Fibroblast of skin of scalp (primary cell): ENCODE results near the gene PINK1.

Experiments
- DNase-seq: peaks from one replicate; pipeline ENCODE4 v3.0.0-alpha.2; 2013

The PINK1 gene

DNA sequence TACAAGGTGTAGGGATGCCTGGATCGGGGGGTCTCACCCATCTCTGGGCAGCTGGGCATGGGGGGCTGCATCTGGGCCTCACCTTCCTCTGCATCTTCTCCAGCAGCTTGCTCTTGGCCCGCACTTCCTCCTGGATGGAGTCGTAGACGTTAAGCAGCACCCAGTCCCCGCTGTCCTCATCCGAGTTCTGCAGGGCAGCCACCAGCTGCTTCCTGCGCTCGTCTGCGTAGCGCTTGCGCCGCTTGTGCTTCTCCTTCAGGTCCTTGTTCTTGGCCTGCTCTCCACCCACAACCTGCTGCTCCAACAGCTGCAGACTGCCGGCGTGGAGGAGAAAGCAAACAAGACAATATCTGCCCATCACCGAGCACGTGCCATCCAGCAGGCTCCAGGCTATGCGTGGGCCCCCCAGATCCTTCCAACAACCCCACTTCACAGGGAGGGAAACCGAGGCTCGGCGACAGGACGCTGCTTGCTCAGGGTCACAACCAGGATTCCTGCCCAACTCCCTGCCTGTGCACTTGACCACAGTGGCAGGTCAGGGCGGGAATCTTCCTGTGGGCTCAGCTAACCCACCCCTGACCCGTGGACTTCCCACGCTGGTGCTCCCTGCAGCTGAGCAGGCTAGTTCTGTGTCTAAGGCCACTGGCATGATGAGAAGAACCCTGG is 49.4 kb downstream of the PINK1 start:
- DNase-seq = no peak

- no peak for DNase-seq
Observed at GRCh38 chr1:20683614-20684013, 50.4 kb downstream of the PINK1 start.

GRCh38 chr1:20684050-20684620 is 50.9 kb downstream of the PINK1 start:
- DNase-seq = no peak

GRCh38 chr1:20684651-20685050 is 51.4 kb downstream of the PINK1 start:
- DNase-seq = no peak

GRCh38 chr1:20685099-20685662 is 51.9 kb downstream of the PINK1 start:
- no peak for DNase-seq

DNA sequence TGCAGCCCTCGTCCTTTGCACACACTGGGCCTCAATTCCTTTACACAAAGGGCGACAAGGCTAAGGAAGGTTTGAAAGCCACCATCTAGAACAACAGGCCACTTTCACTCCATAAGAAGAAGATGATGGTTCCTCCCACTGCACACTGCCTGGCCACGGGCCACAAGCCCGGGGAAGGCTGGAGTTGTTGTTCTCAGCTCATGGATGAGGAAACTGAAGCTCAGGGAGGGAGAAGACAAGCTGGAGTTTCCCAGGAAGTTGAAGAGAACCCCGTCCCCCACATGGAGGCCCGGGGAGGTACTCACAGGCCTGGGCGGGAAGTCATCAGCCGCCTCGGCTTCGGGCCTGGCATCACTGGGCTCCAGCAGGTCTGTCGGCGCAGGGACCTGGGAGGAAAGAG is 52.5 kb downstream of the PINK1 start:
- DNase-seq = no peak

DNA sequence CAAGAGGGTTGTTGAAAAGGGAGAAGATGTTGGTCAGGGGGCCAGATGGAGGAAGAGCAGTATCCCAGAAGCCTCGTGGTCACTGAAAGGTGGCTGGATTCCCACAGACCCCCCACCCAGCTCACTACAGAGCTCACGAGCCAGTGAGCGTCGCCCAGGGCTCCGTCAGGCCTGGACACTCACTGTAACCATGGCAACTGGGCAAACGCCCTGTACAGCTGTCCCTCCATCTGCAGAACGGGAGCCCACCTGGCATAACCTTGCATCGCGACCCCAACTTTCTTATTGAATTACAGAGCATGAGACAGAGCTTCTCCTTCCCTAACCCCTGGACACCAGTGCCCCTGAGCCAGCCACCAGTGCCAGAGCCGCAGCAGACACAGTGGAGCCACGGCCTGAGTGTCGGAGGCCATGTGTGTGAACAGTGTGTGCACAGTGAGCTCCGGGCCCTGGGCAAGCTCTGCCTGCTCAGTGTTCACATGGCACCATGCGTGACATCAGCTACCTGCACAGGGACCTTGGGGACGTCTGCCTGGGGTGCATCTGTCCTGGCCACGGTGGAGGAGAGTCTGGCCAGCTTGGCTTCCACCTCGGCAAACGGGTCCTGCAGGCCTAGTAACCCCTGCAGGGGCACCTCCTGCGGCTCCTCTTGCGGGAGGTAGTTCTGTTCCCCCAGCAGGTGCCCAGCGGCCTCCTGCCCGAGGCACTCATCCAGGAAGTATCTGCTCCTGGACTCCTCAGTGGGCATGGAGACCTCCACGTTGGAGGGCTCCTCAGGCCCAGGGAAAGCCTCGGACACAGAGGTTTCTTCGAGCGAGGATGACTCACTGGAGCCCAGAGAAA is 53.8 kb downstream of the PINK1 start:
- no peak for DNase-seq

- no peak for DNase-seq
Observed at GRCh38 chr1:20689645-20690056, 56.4 kb downstream of the PINK1 start.

DNA sequence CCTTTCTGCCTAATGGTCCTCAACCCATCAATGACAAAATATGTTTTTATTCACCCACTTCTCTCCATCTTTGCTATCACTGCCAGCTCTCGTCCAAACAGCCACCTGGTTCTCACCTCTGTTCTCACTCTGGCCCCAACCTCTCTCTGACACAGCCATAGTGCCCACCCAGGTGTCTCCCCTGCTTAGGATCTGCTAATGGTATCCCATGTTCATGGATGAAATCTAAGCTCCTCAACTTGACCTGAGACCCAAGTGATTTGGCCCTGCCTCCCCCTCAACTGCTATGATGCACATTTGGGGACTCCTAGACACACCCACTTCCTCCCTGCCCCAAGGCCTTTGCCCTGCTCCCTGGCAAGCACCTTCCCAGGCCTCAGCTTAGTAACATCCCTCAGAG is 58.6 kb downstream of the PINK1 start:
- no peak for DNase-seq

- no peak for DNase-seq
Observed at GRCh38 chr1:20693623-20694022, 60.4 kb downstream of the PINK1 start.

GRCh38 chr1:20695515-20695914 is 62.3 kb downstream of the PINK1 start:
- DNase-seq = no peak

DNA sequence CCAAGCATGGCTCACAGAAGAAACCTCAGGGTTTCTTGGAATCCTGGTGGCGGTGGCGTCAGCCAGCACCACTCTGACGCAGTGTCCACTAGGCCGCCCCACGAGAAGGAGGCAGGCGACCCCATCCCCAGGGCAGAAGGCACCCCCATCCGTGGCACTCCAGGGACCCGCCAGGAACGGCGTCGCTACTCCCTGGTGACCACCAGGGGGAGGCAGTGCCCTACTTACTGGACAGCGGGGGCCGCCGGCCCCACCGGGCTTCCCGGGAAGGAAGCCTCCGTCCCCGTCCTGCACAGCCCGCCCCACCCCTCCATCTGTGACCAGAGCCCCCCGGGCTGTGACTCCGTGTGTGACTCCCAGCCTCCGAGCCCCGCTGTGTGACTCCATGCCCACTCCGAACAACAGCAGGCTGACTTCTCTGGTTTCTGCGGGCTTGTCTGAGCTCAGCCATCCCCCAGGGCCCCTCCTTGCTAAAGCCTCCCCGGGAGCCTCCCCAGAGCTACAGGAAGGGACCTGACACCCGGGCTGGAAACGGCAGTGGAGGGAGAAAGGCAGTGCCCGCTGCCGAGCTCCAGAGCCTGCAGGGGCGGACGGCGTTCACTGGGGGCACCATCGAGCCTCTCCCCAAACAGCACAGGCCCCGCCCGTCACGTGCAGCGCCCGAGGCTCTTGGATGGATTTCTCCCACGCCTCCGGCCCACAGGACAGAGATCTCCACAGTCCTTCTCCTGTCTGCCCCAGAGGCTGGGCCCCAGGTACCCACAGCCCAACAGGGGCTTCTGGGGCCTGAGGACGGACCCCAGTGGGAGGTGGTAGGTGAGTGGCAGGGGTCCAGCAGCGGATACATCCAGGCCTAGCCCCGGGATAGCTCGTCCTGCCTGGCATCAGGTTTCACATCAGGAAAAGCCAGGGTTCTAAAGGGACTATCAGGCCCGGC is 63.4 kb downstream of the PINK1 start:
- peak; percentile 96 for DNase-seq

DNA sequence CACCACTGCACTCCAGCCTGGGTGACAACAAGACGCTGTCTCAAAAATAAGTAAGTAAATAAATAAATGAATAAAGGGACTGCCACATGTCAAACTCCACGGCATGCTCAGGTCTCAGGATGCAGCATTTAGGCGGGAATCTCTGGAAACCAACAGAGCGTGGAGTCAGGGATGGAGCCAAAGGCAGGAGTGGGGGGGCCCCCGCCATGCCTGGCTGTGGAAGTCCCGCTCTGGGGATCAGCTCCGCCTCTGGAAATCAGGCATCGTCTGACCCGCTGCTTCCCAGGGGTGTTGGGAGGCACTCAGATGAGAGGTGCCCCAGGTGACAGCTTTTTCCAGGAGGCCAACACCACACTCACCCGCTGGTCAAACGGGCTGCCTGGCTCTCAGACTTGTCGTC is 64.3 kb downstream of the PINK1 start:
- DNase-seq = no peak

DNA sequence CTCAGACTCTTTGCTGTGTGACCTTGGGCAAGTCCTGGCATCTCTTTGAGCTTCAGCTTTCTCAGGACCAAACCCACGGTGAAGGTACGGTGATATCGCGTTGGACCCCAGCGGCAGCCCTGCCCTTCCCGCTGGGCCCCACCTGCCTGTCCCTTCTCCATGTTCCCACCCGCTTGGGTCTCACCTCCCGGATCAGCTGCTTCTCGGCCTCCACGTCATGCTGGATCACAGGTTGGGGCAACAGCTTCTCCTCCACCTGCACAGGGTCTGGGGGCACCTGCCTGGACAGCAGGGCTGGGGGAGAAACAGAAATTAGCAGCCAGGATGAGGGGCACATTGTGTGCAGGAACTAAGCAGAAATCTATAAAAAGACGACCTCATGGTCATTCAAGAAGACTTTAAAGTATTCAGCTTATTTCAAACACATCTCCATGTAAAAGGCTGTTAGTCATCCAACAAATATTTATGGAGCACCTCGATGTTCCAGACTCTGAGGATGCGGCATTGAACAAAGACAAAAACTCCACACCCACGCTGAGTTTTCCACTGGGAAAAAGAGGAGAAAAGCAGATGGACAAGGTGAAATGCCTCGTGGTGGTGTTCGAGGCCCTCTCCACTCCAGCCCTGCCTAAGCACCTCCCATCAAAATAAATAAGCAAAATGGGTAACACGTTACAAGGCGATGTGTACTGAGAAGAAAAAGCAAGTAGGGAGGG is 65.1 kb downstream of the PINK1 start:
- DNase-seq = peak; percentile 73

DNA sequence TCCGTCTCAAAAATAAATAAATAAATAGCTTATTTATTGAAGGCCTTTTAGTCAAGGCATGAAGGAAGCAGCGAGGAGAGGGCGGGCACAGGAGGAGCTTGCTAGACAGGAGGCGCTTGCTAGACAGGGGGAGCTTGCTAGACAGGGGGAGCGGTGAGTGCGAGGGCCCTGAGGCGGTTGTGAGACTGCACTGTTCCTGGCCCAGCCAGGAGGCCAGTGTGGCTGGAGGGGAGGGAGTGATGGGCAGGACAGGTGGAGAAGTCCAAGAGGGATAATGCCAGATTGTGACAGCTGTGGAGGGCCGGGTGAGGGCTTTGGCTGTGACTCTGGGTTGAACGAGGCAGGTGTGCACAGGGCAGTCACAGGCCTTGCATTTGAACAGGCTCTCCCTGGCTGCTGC is 66.3 kb downstream of the PINK1 start:
- DNase-seq = no peak

DNA sequence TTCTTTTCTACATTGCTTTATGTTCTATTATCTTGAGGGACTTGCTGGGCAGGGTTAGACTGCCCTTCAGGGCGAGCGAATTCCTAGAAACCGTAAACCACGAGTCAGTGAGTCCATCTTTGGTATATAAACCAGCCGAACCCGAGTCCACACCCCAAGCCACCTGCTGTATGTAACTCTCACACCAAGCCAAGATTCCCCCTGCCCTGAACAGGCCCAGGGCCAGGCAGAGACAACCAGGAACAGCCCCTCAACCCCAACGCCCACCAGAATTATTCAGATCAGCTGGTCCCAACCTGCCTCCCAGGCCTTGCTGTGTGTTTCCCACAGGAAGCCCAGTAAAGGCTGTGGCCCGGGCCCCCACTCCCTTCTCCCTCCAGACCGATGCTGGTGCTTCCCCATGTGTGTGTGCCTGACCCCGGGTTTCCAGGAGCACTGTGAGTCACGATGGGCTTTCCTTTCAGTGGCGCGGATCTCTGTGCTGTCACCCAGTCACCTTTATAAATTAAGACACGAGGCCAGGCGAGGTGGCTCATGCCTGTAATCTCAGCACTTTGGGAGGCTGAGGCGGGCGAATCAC is 67.5 kb downstream of the PINK1 start:
- DNase-seq = no peak
